Esophagus squamous epithelium (tissue), 4 donors: ENCODE measurements around the gene PTDSS2.

Experiments
- POLR2A ChIP-seq, 4 donors: fragments of 450-650 bp; IDR thresholded peaks; one replicate each; pipeline ENCODE4 v1.6.1; 2017; ENCODE audit warnings: antibody characterized with exemption in 4 of 4, mild to moderate bottlenecking in 4 of 4, moderate library complexity in 3 of 4
- TF ChIP-seq, protein P1 (sequence below), 6 experiments: fragments of 450-650 bp in 4 of 6; fragments of 200-600 bp in 2 of 6; sonication (generic) in 2 of 6; IDR thresholded peaks; one replicate each; pipeline ENCODE4 v1.5.1; 2016 to 2019; ENCODE audit warnings: antibody characterized with exemption in 6 of 6, mild to moderate bottlenecking in 4 of 6, moderate library complexity in 4 of 6

DNA sequence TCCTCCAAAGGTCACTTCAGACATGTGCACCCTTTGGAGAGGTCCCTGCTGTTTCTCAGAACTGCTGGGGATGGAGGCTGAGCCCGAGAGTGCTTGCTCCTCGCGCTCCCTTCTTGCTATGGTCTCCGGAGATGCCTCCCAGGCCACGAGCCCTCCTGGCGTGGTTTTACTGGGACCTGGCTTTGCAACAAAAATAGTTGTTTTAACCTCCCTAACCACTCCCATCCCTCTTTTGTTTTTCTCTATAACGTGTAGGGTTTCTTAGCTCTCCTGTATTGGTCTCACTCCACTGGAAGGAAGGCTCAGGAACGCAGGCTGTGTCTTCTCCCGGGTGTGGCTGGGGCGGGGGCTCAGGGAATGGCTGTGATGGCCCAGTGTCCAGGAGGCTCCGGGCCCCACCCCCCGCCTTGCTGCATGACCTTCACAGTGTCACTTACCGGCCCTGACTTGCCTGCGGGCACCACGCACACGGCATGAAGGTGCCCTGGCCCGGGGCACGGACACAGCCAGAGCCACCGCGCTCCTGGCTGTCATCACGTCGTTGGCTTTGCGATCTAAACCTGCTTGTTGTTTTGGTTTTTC is 5.6 kb downstream of the PTDSS2 start:
- TF ChIP-seq, protein P1, sequence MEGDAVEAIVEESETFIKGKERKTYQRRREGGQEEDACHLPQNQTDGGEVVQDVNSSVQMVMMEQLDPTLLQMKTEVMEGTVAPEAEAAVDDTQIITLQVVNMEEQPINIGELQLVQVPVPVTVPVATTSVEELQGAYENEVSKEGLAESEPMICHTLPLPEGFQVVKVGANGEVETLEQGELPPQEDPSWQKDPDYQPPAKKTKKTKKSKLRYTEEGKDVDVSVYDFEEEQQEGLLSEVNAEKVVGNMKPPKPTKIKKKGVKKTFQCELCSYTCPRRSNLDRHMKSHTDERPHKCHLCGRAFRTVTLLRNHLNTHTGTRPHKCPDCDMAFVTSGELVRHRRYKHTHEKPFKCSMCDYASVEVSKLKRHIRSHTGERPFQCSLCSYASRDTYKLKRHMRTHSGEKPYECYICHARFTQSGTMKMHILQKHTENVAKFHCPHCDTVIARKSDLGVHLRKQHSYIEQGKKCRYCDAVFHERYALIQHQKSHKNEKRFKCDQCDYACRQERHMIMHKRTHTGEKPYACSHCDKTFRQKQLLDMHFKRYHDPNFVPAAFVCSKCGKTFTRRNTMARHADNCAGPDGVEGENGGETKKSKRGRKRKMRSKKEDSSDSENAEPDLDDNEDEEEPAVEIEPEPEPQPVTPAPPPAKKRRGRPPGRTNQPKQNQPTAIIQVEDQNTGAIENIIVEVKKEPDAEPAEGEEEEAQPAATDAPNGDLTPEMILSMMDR (IDR thresholded peaks at IDR 0.05): no peak
- no peak for TF ChIP-seq POLR2A (IDR thresholded peaks at IDR 0.05)
